ENCODE measurements around the gene SLC1A1. TPM values are rescaled to one million over a fixed set of nuclear protein-coding genes. Genes with fewer than 3 reads are reported as not detected.

SLC1A1 gene
- total RNA-seq, 2 experiments from 2014 or later: not detected

- H3K36me3 ChIP-seq (ENCODE audit: insufficient read depth, low read length): no peaks in the 10 kb centered on the region
- POLR2A ChIA-PET: interaction anchor here (0.7 kb wide), 1 partner anchor 127 kb away, joined by 3 read pairs; no protein-coding TSS in a partner anchor
- no peak overlapping the region for H3K4me3 ChIP-seq (ENCODE audit: low read depth, low read length, poor library complexity, severe bottlenecking)
These were observed 127.5 kb downstream of the SLC1A1 start for GRCh38 chr9:4617752-4618151.

GRCh38 chr9:4618700-4619099 is 128.4 kb downstream of the SLC1A1 start:
- POLR2A ChIA-PET: no interaction called here
- H3K4me1 ChIP-seq (ENCODE audit: insufficient read depth, low read length, poor library complexity, severe bottlenecking): no peaks in the 10 kb centered on the region
- intact Hi-C loops (cut with micrococcal nuclease; ENCODE audit: unreplicated experiment): no loop called here
- DNase-seq (ENCODE audit: low spot score): no peak
- no peaks in the 10 kb centered on the region for H3K9me3 ChIP-seq (ENCODE audit: low read length)
- H3K79me2 ChIP-seq (ENCODE audit: insufficient read depth, low read depth, low read length): no peaks in the 10 kb centered on the region
- no peak overlapping the region for H2AFZ ChIP-seq (ENCODE audit: low read length)
- H3K36me3 ChIP-seq (ENCODE audit: insufficient read depth, low read length): no peaks in the 10 kb centered on the region
- no peak overlapping the region for H3K4me3 ChIP-seq (ENCODE audit: low read depth, low read length, poor library complexity, severe bottlenecking)
- no TSS peak for BruUV-seq (replicated peaks)
- no peaks in the 10 kb centered on the region for H4K20me1 ChIP-seq (ENCODE audit: insufficient read depth, low read length)
- CTCF ChIA-PET (ENCODE audit: unreplicated experiment): no interaction called here
- no peak for TF ChIP-seq EZH2phosphoT487 (IDR thresholded peaks at IDR 0.05; ENCODE audit: borderline replicate concordance, low read depth, low read length)
- no peak for TF ChIP-seq CTCF (conservative IDR thresholded peaks at IDR 0.05; ENCODE audit: low read length)
- H3K27ac ChIP-seq (ENCODE audit: low read depth, low read length, poor library complexity, severe bottlenecking): no peak overlapping the region
- no peaks in the 10 kb centered on the region for H3K9me2 ChIP-seq (ENCODE audit: insufficient read depth, low read length)
- H3K4me2 ChIP-seq (ENCODE audit: low read length): no peak overlapping the region

More at GRCh38 chr9:4617752-4618151, 127.5 kb downstream of the SLC1A1 start:
- no peak overlapping the region for H3K4me2 ChIP-seq (ENCODE audit: low read length)
- no peaks in the 10 kb centered on the region for H3K9me3 ChIP-seq (ENCODE audit: low read length)
- no peaks in the 10 kb centered on the region for H3K9me2 ChIP-seq (ENCODE audit: insufficient read depth, low read length)
- no peak for DNase-seq (ENCODE audit: low spot score)
- no peaks in the 10 kb centered on the region for H3K4me1 ChIP-seq (ENCODE audit: insufficient read depth, low read length, poor library complexity, severe bottlenecking)
- no TSS peak for BruUV-seq (replicated peaks)
- no peaks in the 10 kb centered on the region for H3K79me2 ChIP-seq (ENCODE audit: insufficient read depth, low read depth, low read length)
- H2AFZ ChIP-seq (ENCODE audit: low read length): no peak overlapping the region
- H3K27ac ChIP-seq (ENCODE audit: low read depth, low read length, poor library complexity, severe bottlenecking): no peak overlapping the region
- CTCF ChIA-PET (ENCODE audit: unreplicated experiment): no interaction called here
- TF ChIP-seq EZH2phosphoT487 (IDR thresholded peaks at IDR 0.05; ENCODE audit: borderline replicate concordance, low read depth, low read length): no peak
- TF ChIP-seq CTCF (conservative IDR thresholded peaks at IDR 0.05; ENCODE audit: low read length): no peak
- no peaks in the 10 kb centered on the region for H4K20me1 ChIP-seq (ENCODE audit: insufficient read depth, low read length)
- intact Hi-C loops (cut with micrococcal nuclease; ENCODE audit: unreplicated experiment): no loop called here

GRCh38 chr9:4620057-4620765 is 129.9 kb downstream of the SLC1A1 start:
- no peaks in the 10 kb centered on the region for H3K9me3 ChIP-seq (ENCODE audit: low read length)
- no peaks in the 10 kb centered on the region for H3K36me3 ChIP-seq (ENCODE audit: insufficient read depth, low read length)
- no peak overlapping the region for H3K4me2 ChIP-seq (ENCODE audit: low read length)
- no peak for DNase-seq (ENCODE audit: low spot score)
- intact Hi-C loops (cut with micrococcal nuclease; ENCODE audit: unreplicated experiment): no loop called here
- no peaks in the 10 kb centered on the region for H3K79me2 ChIP-seq (ENCODE audit: insufficient read depth, low read depth, low read length)
- BruUV-seq (replicated peaks): no TSS peak
- ChIA-PET POLR2A (no interaction called here), CTCF (ENCODE audit: unreplicated experiment) (no interaction called here)
- no peak overlapping the region for H3K4me3 ChIP-seq (ENCODE audit: low read depth, low read length, poor library complexity, severe bottlenecking)
- no peaks in the 10 kb centered on the region for H3K4me1 ChIP-seq (ENCODE audit: insufficient read depth, low read length, poor library complexity, severe bottlenecking)
- no peak for TF ChIP-seq CTCF (conservative IDR thresholded peaks at IDR 0.05; ENCODE audit: low read length)
- no peak for TF ChIP-seq EZH2phosphoT487 (IDR thresholded peaks at IDR 0.05; ENCODE audit: borderline replicate concordance, low read depth, low read length)
- H2AFZ ChIP-seq (ENCODE audit: low read length): no peak overlapping the region
- no peaks in the 10 kb centered on the region for H4K20me1 ChIP-seq (ENCODE audit: insufficient read depth, low read length)
- H3K27ac ChIP-seq (ENCODE audit: low read depth, low read length, poor library complexity, severe bottlenecking): no peak overlapping the region
- no peaks in the 10 kb centered on the region for H3K9me2 ChIP-seq (ENCODE audit: insufficient read depth, low read length)
